ENCODE data around the gene JHY.

JHY gene

DNA sequence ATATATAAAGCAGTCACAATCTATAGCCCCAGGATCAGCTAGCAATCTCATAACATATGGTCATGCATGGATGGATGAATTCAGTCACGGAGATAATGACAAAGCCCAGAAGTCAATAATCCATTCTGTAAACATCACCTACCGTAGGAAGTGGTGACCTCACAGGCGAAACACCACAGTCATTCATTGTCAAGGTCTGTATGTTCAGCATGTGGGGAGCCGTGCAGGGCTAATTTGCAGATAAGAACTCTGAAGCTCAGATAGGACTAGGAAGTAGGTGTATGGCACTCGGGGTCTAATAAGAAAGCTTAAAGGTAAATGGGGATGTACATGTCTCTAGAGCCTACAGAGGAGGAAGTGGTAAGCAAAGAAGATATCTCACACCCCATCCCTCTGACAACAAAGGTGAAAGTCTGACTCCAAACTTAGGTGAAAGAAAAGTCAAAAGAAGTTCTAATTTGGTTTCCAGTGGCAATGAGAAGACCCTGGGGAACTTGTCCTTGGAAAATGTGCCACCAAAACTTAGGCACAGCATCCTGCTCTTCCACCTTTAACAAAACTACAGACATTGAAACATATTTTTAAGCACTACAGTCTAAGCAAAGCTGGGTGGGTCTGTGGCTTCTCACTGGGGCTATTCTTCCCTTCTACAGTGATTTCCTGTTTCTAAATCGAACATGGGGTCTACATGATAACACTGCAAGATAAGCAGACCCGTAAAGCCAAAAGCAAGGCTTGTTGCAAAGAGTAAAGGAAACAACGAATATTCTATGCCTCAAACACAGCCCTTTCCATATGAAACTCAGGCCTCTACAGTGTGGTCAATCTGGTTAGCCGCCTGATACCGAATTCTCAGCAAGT is 39.0 kb upstream of the JHY start:
- Histone ChIP-seq H2AK5ac (ENCODE audit: low read length) (no peak overlapping the region), H3K4me3 (ENCODE audit: low read depth, low read length) (no peak overlapping the region), H3K4me1 (ENCODE audit: control insufficient read depth in 1 of 2, insufficient read depth in 2 of 2, low read length in 2 of 2) (no peaks in the 10 kb centered on the region), H4K12ac (ENCODE audit: low read depth, low read length) (no peak overlapping the region), H4K91ac (ENCODE audit: low read depth, low read length) (no peak overlapping the region), H3K4ac (ENCODE audit: low read depth, low read length) (no peak overlapping the region), H3K23ac (ENCODE audit: low read length) (no peak overlapping the region), H2BK12ac (ENCODE audit: low read length) (no peak overlapping the region), H2AFZ (ENCODE audit: insufficient read depth, low read length, poor library complexity) (no peak overlapping the region), H2BK120ac (ENCODE audit: insufficient read depth, low read length, poor library complexity) (no peak overlapping the region), H2BK5ac (ENCODE audit: low read depth, low read length, poor library complexity) (no peak overlapping the region), H3K79me1 (ENCODE audit: low read length) (no peaks in the 10 kb centered on the region), H4K8ac (ENCODE audit: low read depth, low read length) (no peak overlapping the region), H3K18ac (ENCODE audit: low read length) (no peak overlapping the region), H3K27me3 (ENCODE audit: insufficient read depth, low read length) (no peaks in the 10 kb centered on the region), H3K9ac (ENCODE audit: low read length) (no peak overlapping the region), H3K4me2 (ENCODE audit: low read length) (no peak overlapping the region), H3K9me3 (ENCODE audit: insufficient read depth, low read depth, low read length) (no peaks in the 10 kb centered on the region), H3K36me3 (ENCODE audit: control insufficient read depth in 1 of 2, insufficient read depth in 2 of 2, low read length in 2 of 2) (no peaks in the 10 kb centered on the region), H3K27ac (ENCODE audit: low read depth, low read length) (no peak overlapping the region), H3K79me2 (ENCODE audit: control insufficient read depth, insufficient read depth, low read length, poor library complexity) (no peaks in the 10 kb centered on the region), H3K14ac (ENCODE audit: low read length) (no peak overlapping the region)
- no CpG with 5 or more reads among the region's 10 CpGs for WGBS (ENCODE audit: extremely low coverage, insufficient coverage, insufficient read length)
- no peak for DNase-seq

DNA sequence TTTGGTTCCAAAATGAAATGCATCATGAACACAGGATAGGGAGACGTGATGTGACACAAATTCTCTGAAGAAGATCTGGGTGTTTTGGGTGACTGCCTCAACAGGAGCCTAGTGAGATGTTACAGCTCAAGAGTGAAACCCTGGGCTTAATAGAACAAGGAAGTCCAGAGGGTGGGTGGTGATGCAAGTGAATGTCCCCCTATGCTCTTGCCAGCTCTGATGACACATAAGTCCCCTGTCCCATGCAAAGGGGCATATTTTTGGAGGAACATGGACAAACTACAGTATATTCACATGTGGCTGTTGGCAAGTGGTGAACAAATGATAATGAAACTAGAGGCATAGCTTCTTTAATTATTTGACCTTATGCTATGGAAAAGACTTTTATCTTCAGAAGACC is 35.1 kb upstream of the JHY start:
- H3K27me3 ChIP-seq (ENCODE audit: insufficient read depth, low read length), result no peaks in the 10 kb centered on the region
- H2AK5ac ChIP-seq (ENCODE audit: low read length), result no peak overlapping the region
- no peak overlapping the region for H2BK5ac ChIP-seq (ENCODE audit: low read depth, low read length, poor library complexity)
- H3K4ac ChIP-seq (ENCODE audit: low read depth, low read length), result no peak overlapping the region
- H3K79me2 ChIP-seq (ENCODE audit: control insufficient read depth, insufficient read depth, low read length, poor library complexity), result no peaks in the 10 kb centered on the region
- H2BK120ac ChIP-seq (ENCODE audit: insufficient read depth, low read length, poor library complexity), result no peak overlapping the region
- H3K4me3 ChIP-seq (ENCODE audit: low read depth, low read length), result no peak overlapping the region
- no peak overlapping the region for H4K91ac ChIP-seq (ENCODE audit: low read depth, low read length)
- no peak overlapping the region for H3K14ac ChIP-seq (ENCODE audit: low read length)
- H3K36me3 ChIP-seq (ENCODE audit: control insufficient read depth in 1 of 2, insufficient read depth in 2 of 2, low read length in 2 of 2), result no peaks in the 10 kb centered on the region
- H3K9me3 ChIP-seq (ENCODE audit: insufficient read depth, low read depth, low read length), result no peaks in the 10 kb centered on the region
- H3K4me1 ChIP-seq (ENCODE audit: control insufficient read depth in 1 of 2, insufficient read depth in 2 of 2, low read length in 2 of 2), result peaks cover 6% of the 10 kb centered on the region in 2 experiments
- no peak overlapping the region for H2AFZ ChIP-seq (ENCODE audit: insufficient read depth, low read length, poor library complexity)
- H3K79me1 ChIP-seq (ENCODE audit: low read length), result peaks cover 5% of the 10 kb centered on the region
- no peak overlapping the region for H3K23ac ChIP-seq (ENCODE audit: low read length)
- H3K9ac ChIP-seq (ENCODE audit: low read length), result no peak overlapping the region
- no peak overlapping the region for H3K4me2 ChIP-seq (ENCODE audit: low read length)
- H4K12ac ChIP-seq (ENCODE audit: low read depth, low read length), result no peak overlapping the region
- no peak overlapping the region for H3K27ac ChIP-seq (ENCODE audit: low read depth, low read length)
- DNase-seq, result no peak
- no peak overlapping the region for H4K8ac ChIP-seq (ENCODE audit: low read depth, low read length)
- WGBS (ENCODE audit: extremely low coverage, insufficient coverage, insufficient read length), result no CpG with 5 or more reads among the region's 1 CpG
- no peak overlapping the region for H2BK12ac ChIP-seq (ENCODE audit: low read length)
- H3K18ac ChIP-seq (ENCODE audit: low read length), result no peak overlapping the region

DNA sequence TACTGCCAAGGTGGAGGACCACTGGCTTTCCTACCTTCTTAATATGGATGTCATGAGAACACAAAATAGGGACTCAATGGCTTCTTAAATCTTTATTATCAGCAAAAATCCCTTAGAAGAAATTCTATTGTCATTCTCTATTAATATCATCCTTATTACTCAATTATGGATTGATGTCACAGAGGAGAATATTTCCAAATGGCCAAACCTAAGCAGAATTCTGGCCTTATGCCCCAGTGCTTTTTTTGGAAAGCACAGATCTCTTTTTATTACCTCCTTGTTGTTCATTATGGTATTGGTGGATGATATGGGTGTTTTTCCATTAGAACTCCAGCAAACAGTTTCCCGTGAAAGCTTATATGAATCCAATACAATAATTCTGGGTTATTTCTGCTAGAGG is 34.4 kb upstream of the JHY start:
- H2BK12ac ChIP-seq (ENCODE audit: low read length), result no peak overlapping the region
- H3K4me3 ChIP-seq (ENCODE audit: low read depth, low read length), result no peak overlapping the region
- no peaks in the 10 kb centered on the region for H3K9me3 ChIP-seq (ENCODE audit: insufficient read depth, low read depth, low read length)
- H3K36me3 ChIP-seq (ENCODE audit: control insufficient read depth in 1 of 2, insufficient read depth in 2 of 2, low read length in 2 of 2), result no peaks in the 10 kb centered on the region
- no peak overlapping the region for H2BK5ac ChIP-seq (ENCODE audit: low read depth, low read length, poor library complexity)
- no peak overlapping the region for H3K4ac ChIP-seq (ENCODE audit: low read depth, low read length)
- H3K79me1 ChIP-seq (ENCODE audit: low read length), result peaks cover 5% of the 10 kb centered on the region
- no peak overlapping the region for H3K4me2 ChIP-seq (ENCODE audit: low read length)
- no peak overlapping the region for H2AFZ ChIP-seq (ENCODE audit: insufficient read depth, low read length, poor library complexity)
- H3K23ac ChIP-seq (ENCODE audit: low read length), result no peak overlapping the region
- no peak overlapping the region for H3K27ac ChIP-seq (ENCODE audit: low read depth, low read length)
- no peak for DNase-seq
- H4K91ac ChIP-seq (ENCODE audit: low read depth, low read length), result no peak overlapping the region
- WGBS (ENCODE audit: extremely low coverage, insufficient coverage, insufficient read length), result no CpG with 5 or more reads among the region's 1 CpG
- no peak overlapping the region for H2AK5ac ChIP-seq (ENCODE audit: low read length)
- H3K27me3 ChIP-seq (ENCODE audit: insufficient read depth, low read length), result no peaks in the 10 kb centered on the region
- no peaks in the 10 kb centered on the region for H3K79me2 ChIP-seq (ENCODE audit: control insufficient read depth, insufficient read depth, low read length, poor library complexity)
- H3K18ac ChIP-seq (ENCODE audit: low read length), result no peak overlapping the region
- H3K9ac ChIP-seq (ENCODE audit: low read length), result no peak overlapping the region
- no peak overlapping the region for H4K8ac ChIP-seq (ENCODE audit: low read depth, low read length)
- H3K4me1 ChIP-seq (ENCODE audit: control insufficient read depth in 1 of 2, insufficient read depth in 2 of 2, low read length in 2 of 2), result peaks cover 6% of the 10 kb centered on the region in 2 experiments
- H2BK120ac ChIP-seq (ENCODE audit: insufficient read depth, low read length, poor library complexity), result no peak overlapping the region
- H3K14ac ChIP-seq (ENCODE audit: low read length), result no peak overlapping the region
- no peak overlapping the region for H4K12ac ChIP-seq (ENCODE audit: low read depth, low read length)

DNA sequence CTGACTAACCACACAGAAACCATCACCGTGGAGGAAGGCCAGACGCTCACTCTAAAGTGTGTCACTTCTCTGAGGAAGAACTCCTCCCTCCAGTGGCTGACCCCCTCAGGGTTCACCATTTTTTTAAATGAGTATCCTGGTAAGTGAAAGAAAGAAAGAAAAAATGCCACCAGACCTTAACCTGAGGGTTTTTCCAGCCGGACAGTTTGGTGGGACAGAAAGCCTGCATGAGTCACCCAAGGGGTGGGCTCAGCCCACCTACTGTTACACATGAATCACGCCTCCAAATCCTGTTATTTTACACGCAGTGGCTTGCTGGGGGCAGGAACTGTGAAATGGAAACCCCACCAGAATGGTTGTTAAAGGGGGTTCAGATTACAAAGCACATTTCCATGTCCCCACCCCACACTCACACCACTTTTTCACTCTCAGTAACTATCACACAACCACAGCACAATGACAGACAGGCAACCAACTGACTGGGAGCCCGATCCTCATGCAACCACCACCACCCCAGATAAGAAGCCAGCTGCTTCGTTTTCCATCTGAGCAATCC is 32.4 kb upstream of the JHY start:
- H3K79me2 ChIP-seq (ENCODE audit: control insufficient read depth, insufficient read depth, low read length, poor library complexity), result no peaks in the 10 kb centered on the region
- no peak overlapping the region for H3K9ac ChIP-seq (ENCODE audit: low read length)
- no peak overlapping the region for H2BK5ac ChIP-seq (ENCODE audit: low read depth, low read length, poor library complexity)
- H3K27ac ChIP-seq (ENCODE audit: low read depth, low read length), result peak overlapping the region; percentile 16
- no peak overlapping the region for H2AFZ ChIP-seq (ENCODE audit: insufficient read depth, low read length, poor library complexity)
- no peaks in the 10 kb centered on the region for H3K36me3 ChIP-seq (ENCODE audit: control insufficient read depth in 1 of 2, insufficient read depth in 2 of 2, low read length in 2 of 2)
- H3K79me1 ChIP-seq (ENCODE audit: low read length), result peaks cover 5% of the 10 kb centered on the region
- no peak overlapping the region for H4K12ac ChIP-seq (ENCODE audit: low read depth, low read length)
- H3K18ac ChIP-seq (ENCODE audit: low read length), result no peak overlapping the region
- H3K4ac ChIP-seq (ENCODE audit: low read depth, low read length), result no peak overlapping the region
- peaks cover 6% of the 10 kb centered on the region in 2 experiments for H3K4me1 ChIP-seq (ENCODE audit: control insufficient read depth in 1 of 2, insufficient read depth in 2 of 2, low read length in 2 of 2)
- H2BK120ac ChIP-seq (ENCODE audit: insufficient read depth, low read length, poor library complexity), result no peak overlapping the region
- H4K8ac ChIP-seq (ENCODE audit: low read depth, low read length), result no peak overlapping the region
- H2AK5ac ChIP-seq (ENCODE audit: low read length), result no peak overlapping the region
- no peak overlapping the region for H3K23ac ChIP-seq (ENCODE audit: low read length)
- no peaks in the 10 kb centered on the region for H3K27me3 ChIP-seq (ENCODE audit: insufficient read depth, low read length)
- no peak overlapping the region for H4K91ac ChIP-seq (ENCODE audit: low read depth, low read length)
- no peaks in the 10 kb centered on the region for H3K9me3 ChIP-seq (ENCODE audit: insufficient read depth, low read depth, low read length)
- no peak overlapping the region for H3K14ac ChIP-seq (ENCODE audit: low read length)
- H2BK12ac ChIP-seq (ENCODE audit: low read length), result no peak overlapping the region
- H3K4me2 ChIP-seq (ENCODE audit: low read length), result peak overlapping the region; percentile 0
- DNase-seq, result peak; percentile 68 to 76
- WGBS (ENCODE audit: extremely low coverage, insufficient coverage, insufficient read length), result no CpG with 5 or more reads among the region's 7 CpGs
- H3K4me3 ChIP-seq (ENCODE audit: low read depth, low read length), result no peak overlapping the region
